Measurements from ENCODE around the gene LRRC26. TPM values are rescaled to one million over a fixed set of nuclear protein-coding genes. Genes with fewer than 3 reads are reported as not detected.

The LRRC26 gene
- total RNA-seq, 1 donor from 2014 or later = not detected

DNA sequence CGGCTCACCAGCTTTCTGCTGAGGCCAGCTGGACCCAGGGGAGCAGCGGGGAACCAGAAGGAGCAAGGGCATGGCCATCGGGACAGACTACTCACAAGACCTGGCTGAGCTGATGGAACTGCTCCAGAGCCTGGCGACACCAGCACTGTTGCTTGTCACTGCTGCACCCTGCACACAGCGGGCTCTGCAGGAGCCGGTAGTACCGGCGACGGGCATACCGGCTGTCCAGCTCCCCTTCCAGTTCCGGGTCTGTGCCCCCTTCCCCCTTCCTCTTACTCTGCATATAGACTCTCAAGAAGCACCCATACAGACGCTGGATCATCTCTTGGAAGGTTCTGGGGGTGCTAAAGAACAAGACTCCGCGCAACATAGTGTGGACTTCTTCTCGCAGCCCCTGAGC lies 17.5 kb upstream of the LRRC26 start:
- intact Hi-C loops (cut with DNase I) = no loop called here
- DNase-seq (ENCODE audit: low spot score) = no peak

- intact Hi-C loops (cut with DNase I) = no loop called here
- no peak for DNase-seq (ENCODE audit: low spot score)
Measured at GRCh38 chr9:137186385-137186784, 16.5 kb upstream of the LRRC26 start.

GRCh38 chr9:137185921-137186320 lies 16.1 kb upstream of the LRRC26 start:
- no peak for DNase-seq (ENCODE audit: low spot score)
- intact Hi-C loops (cut with DNase I) = no loop called here

DNA sequence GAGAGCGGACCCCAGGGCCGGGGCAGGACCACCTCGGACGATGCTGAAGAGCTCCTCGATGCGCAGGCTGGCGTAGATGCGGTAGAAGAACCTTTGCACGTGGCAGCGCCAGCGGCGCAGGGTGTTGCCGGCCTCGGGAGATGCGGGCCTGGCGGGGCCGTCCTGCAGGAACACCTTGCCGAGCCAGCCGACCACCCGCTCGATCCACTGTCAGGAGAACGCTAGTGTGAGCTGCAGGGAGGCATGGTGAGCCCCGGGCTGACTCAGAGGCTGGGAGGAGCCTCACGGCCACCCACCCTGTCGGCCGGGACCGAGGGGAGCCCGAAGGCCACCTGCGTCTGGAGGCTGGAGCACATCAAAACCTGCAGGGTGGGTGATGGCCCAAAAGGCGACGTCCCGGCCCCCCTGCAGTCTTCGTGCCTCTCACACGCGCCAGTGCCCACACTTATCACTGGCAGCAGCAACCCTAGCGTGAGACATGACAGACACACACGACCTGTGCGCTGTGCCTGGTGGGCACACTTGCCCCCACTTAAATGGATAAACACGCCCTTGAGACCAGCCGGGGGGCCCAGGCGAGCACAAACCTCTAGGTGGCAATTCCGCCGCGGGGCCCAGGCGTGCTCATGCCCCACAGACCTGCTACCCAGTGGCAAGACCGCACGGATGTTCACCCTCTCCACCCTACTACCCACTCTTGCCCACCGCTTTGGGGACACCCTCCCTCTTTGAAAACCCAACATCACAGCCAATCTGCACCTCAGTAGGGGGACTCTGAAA lies 15.2 kb upstream of the LRRC26 start:
- DNase-seq (ENCODE audit: low spot score) = no peak
- intact Hi-C loops (cut with DNase I) = no loop called here

DNA sequence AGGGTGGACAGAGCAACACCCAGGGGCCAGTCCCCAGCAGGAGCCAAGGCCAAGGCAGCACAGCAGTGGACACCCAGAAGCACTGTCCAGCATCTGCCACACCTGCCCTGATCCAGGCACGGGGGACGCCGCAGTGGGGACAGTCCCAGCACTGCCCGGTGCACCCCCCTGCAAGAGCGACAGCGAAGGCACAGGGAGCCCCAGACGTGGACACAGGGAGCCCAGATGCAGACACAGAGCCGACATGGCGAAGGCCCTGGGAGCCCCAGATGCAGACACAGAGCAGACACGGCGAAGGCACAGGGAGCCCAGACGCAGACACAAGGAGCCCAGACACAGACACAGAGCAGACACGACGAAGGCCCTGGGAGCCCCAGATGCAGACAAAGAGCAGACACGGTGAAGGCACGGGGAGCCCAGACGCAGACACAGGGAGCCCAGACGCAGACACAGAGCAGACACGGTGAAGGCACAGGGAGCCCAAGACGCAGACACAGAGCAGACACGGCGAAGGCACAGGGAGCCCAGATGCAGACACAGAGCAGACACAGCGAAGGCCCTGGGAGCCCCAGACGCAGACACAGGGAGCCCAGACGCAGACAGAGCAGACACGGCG lies 14.2 kb upstream of the LRRC26 start:
- DNase-seq (ENCODE audit: low spot score) = no peak
- intact Hi-C loops (cut with DNase I) = no loop called here

DNA sequence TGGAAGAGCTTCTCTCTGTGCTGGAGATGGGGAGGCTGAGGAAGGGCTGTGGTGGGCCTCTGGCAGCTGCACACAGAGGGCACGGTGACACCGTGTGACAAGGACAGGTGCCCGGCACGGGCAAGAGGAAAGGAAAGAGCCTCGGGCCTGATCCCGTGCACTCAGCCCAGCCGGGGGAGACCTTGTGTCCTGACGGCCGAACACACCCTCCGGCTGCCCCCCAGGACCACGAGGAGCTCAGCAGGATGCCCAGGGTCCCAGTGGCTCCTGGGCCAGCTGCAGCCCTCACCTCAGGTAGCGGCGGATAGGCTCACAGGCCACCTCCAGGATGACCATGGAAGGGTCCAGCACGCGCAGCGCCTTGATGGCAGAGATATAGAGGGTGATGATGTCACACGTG lies 13.0 kb upstream of the LRRC26 start:
- DNase-seq (ENCODE audit: low spot score) = no peak
- intact Hi-C loops (cut with DNase I) = no loop called here

GRCh38 chr9:137181680-137182079 lies 11.8 kb upstream of the LRRC26 start:
- intact Hi-C loops (cut with DNase I) = no loop called here

DNA sequence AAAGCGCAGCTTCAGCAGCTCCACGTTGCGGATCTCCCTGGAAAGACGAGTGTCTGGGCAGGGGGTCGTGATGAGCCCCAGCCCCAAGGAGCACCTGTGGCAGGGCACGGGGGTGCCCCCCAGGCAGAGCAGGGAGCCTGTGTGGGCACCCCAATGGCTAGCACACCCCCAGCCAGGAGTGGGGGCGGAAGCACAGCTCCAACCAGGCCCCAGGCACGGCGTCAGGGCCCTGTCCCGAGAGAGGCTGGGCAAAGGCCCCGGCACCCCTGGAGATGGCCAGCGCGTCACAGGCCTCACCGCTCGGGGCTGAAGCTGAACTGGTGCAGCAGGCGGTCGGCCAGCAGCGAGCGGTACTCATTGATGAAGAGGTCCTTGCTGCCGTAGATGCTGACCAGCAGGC lies 10.6 kb upstream of the LRRC26 start:
- no peak for DNase-seq (ENCODE audit: low spot score)
- intact Hi-C loops (cut with DNase I) = no loop called here

More at GRCh38 chr9:137181680-137182079, 11.8 kb upstream of the LRRC26 start:
- no peak for DNase-seq (ENCODE audit: low spot score)

DNA sequence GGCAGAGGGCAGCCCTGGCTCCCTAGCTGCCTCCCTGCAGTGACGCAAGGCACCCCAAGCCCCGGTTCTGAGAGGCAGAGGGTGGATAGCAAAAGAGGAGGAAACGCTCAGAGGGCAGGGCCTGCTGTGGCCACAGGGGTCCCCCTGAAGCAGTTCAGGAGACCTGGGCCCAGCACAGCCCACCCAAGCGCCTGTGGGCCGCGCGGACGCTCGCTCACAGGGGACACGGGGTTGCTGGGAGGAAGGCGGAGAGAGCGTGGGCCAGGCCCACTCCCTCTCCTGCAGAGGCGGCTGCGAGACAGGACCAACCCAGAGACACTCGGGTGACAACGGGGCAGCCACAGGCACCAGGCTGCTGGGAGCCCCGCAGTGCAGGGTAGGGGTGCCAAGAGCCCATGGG lies 9.9 kb upstream of the LRRC26 start:
- DNase-seq (ENCODE audit: low spot score) = no peak
- intact Hi-C loops (cut with DNase I) = no loop called here

GRCh38 chr9:137178939-137179630 lies 9.2 kb upstream of the LRRC26 start:
- intact Hi-C loops (cut with DNase I) = no loop called here
- DNase-seq (ENCODE audit: low spot score) = no peak

- no peak for DNase-seq (ENCODE audit: low spot score)
- intact Hi-C loops (cut with DNase I) = no loop called here
Measured at GRCh38 chr9:137178201-137178938, 8.5 kb upstream of the LRRC26 start.

- no peak for DNase-seq (ENCODE audit: low spot score)
- intact Hi-C loops (cut with DNase I) = no loop called here
Measured at GRCh38 chr9:137176302-137177182, 6.7 kb upstream of the LRRC26 start.

- intact Hi-C loops (cut with DNase I) = no loop called here
- DNase-seq (ENCODE audit: low spot score) = no peak
Measured at GRCh38 chr9:137175345-137175961, 5.6 kb upstream of the LRRC26 start.

- intact Hi-C loops (cut with DNase I) = no loop called here
- DNase-seq (ENCODE audit: low spot score) = no peak
Measured at GRCh38 chr9:137174722-137175293, 5.0 kb upstream of the LRRC26 start.

DNA sequence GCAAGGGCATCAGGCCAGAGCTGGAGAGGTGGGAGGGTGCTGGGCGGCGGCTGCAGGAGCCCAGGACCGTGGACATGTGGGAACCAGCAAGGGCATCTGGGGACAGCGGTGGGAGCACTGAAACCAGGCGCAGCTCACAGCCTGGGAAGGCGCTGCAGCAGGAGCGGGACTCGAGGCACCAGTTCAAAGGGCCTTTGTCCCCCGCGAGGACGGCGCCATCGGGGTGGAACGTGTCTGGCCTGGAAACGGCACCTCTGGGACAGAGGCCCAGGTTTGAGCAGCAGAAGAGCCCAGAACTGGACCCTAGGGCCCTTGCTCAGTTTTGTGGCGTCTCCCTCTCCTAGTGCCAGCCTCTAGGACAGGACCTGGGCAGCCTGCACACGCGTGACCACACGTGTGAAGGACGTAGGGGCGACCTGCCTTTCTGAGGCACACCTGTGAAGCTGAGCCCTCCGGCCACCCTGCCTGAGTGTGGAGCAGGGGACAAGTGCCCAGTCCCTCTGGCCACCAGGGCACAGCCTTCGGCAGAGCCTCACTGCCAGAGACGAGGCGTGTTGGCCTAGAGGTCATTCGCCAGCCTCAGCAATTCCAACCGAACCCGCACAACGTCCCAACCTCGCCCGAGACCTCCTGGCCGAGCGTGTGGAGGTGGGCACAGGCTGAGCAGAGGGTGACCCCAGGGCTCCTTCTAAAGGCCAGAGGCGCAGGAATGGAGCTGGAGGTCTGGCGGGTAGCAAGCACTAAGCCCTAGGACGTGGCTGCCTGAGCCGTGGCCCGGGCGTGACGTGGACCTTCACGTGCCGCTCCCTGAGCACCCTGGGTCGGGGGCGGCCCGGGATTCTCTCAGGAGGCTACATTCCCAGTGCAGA lies 4.2 kb upstream of the LRRC26 start:
- no peak for DNase-seq (ENCODE audit: low spot score)
- intact Hi-C loops (cut with DNase I) = no loop called here

GRCh38 chr9:137172901-137173795 lies 3.3 kb upstream of the LRRC26 start:
- intact Hi-C loops (cut with DNase I) = no loop called here
- no peak for DNase-seq (ENCODE audit: low spot score)
